Suppressor macrophage (primary cell): ENCODE measurements around the gene CCHCR1.

Experiments
- DNase-seq, 4 experiments: peaks; one replicate each; pipeline ENCODE4 v3.0.0-alpha.2; 2020 to 2022

The CCHCR1 gene

DNA sequence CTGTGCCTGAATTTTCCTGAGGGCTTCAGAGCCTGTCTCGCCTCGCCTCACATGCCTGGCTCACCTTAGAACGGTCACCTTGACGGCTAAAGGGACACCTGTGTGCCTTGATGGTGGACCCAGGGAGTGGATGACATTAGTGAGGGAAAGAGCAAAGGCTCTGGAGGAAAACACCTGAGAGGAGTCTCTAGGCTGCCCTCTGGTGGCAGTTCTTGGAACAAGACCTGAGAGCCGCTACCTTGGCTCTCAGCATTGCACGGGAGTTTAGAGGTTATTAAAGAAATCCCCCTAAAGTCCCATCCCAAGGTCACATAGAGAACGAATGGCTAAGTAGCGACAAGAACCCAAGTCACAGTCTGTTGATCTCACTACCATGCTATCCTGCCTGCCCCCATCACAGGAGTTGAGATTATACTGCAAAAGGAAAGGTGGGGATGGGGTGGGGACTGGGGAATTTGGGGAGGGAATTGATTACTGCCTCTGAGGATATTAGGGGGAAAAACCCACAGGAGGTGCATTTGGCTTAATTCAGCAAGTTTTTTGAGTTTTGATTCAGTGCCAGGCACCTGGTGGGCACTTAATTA lies 29.4 kb downstream of the CCHCR1 start:
- peak; percentile 50 to 74 (median 54) for DNase-seq

DNA sequence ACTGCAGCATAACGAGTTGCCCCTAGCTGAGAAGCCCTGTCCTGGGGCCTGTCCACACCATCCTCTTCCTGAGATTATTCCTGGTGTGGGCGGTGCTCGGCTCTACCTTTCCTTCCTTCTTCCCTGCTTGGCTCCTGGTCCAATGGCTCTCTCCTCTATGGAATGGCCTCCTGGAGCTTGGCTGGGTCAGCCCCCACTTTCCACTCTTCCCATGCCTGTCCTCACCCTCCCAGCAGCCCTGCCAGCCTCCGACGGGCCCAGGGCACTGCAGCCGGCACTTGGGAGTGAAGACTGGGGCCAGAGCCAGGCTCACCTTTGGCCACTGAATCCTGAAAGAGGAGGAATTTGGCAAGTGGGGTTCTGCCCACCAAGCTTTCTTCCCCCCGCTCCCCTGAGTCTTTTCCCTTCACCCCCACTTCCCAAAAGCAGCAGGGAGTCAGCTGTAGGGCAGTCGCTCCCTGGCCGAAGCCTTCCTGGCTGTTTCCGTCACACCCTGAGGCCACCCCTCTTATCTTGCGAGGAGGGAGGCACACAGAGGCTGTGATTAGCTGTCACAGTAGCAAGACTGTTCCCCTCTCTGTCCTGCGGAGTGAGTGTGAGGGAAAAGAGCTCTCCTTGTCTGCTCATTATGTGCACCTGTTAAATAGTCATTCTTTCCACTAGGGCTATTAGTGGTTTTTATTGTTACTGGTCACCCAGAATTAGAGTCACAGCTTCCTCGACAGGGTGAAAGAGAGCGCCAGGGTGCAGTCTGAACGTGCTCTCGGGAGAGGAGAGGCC lies 31.0 kb downstream of the CCHCR1 start:
- DNase-seq: no peak

DNA sequence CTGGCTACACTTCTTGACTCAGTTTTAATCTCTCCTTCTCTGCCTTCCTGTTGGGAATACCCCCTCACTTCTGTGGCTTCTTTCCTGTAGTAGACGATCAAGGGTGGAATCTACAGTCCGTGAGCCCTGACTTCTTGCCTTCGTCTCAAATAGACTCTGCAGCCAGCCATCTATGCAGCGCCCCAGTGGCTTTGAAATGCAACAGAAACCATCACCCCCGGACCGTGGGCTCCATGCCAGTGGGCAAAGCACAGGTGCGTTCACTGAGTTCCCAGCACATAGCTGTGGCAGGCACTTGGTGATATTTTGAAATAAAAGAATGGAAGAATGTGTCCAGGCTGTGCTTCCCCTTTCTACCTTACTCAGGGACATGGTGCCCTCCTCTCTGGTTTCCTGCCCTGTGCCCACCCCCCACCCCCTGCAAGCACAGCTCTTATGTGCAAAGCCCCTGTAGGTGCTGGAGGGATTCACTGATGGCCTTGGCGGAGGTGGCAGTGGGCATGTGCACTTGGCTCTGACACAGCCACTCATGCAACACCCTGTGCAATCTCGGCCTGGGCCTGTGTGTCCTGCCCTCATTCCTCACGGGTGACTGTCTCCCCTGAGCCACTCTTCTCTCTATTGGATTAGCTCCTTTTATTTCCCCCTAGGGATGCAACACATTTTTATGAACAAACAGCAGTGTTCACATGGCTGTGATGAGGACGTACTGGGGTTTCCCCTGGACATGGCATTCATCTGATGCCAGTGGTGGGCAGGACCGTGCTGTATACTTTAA lies 31.8 kb downstream of the CCHCR1 start:
- DNase-seq: no peak

DNA sequence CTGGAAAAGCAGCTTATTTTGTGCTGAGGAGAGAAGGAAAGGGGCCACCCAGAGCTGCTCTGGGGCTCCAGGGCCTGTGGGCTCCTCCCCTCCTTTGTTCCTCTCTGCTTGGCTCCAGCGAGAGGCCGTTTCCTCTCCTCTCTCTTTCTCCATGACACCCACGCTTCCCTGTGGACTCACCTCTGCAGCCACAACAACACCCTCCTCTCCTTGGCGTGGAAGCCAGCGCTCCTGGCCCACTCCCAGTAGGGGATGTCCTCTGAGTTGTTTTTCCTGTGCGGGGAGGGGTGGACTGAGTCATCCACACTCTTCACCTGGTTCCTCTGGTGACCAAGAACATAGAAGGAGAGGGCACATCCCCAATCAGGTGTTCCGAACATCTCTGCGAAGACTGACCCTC lies 32.4 kb downstream of the CCHCR1 start:
- DNase-seq: peak in 2 of 4 experiments; percentile 6 to 23

DNA sequence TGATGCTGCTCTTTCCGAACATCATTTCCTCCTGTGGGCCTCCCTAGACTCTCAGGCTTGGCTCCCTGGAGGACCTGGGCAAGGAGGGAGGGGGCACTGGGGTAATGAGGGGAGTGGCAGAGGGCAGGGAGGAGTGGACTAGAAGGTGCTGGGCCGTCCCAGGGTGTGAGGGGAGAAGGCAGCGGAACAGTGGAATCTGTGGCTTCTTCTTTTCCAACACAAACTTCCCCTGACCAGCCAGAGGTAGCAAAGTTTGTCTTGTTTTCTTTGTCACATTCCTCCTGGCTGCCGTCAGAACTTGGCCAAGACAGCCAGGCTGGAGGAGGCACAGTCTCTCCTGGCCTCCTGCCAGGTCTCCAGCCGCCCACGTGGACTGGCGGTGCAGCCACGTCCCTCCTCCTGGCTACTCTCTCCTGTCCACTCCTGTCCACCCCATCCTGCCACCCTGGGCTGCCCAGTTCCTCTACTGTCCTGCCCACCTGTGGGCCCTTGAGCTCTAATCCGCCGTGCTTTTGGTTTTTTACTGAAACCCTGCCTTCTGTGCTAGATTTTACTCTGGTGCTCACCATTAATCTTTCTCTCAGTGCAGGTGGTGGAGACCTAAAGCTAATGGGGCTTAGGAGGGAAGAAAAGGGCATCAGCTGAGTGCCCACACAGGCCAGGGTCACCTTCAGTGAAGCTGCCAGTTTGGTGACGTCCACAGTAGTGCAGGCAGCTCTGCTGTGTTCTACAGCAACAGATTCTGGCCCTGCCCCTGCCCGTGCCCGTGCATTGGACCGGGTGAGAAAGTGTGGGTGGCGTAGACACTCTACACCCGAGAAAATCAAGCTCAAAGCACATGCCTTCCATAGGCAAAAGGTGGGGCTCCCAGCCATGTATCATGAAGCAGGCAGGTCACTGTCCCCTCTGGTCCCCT lies 34.6 kb downstream of the CCHCR1 start:
- DNase-seq: peak in 3 of 4 experiments; percentile 10 to 41 (median 19)

DNA sequence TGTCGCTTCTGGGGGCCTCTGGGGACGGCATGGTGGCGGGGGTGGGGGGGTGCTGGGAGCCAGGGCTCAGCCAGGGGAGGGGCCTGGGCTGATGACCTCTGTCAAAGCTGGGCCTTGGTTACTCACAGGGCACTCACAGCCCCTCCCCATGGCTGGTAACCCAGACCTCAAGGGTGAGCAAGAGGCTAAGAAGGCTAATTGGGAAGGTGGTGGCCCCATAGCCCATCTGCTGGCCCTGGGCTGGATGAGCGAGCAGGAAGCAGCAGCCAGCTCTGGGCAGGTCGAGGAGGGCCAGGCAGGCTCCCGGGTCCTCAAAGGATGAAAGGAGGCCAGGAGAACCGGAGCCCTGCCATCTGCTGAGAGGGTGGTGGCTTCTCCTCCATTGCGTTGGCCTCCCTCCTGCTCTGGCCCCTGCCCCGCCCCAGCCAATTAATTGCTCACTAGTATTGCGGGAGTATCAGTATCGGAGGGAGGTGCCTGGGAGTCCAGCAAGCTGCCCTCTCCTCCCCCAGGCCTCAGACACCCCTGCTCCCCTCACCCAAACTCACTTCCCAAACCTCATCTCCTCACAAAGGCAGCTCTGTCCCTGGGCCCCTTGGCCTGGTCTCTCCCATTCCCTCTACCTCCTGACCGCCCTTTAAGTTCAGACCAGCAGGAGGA lies 36.3 kb downstream of the CCHCR1 start:
- no peak for DNase-seq

DNA sequence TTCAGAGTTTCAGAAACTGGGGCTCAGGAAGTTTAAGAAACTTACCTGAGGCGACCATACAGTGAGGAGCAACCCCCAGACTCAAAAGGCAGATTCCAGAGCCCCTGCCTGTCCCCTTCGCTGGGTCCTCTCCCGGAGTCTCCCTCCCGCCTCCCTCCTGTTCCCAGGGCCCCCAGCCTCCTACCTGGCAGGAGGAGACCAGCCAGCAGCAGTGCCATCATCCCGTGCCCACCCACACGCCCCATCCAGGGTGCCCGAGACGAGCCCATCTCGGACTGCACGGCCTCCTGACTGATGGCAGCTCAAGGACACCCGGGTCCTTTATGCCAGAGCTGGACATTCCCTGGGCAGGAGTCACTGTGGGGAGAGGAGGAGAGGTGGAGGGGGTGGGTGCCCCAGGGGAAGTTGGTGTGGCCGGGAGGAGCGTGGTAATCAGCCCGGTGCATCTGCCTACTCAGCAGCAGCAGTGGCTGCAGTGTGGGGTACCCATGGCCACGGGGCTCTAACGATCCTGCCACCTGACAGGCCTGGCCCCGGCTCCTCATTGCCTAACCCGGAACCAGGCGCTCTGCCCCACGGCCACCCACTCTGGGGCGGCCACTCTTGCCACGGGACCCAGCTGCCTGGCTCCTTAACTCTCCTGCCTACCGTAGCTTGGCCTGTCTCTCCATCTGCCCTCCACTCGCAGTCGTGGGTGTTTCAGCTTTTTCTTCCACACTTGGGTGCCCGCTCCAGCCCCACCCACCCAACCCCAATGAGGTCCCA lies 37.3 kb downstream of the CCHCR1 start, which contains the start of gene CDSN:
TSS of gene CDSN (minus strand) at position 296 of the 765 bp plus-strand sequence. CDS start at position 269, 27 bp downstream.
- no peak for DNase-seq

DNA sequence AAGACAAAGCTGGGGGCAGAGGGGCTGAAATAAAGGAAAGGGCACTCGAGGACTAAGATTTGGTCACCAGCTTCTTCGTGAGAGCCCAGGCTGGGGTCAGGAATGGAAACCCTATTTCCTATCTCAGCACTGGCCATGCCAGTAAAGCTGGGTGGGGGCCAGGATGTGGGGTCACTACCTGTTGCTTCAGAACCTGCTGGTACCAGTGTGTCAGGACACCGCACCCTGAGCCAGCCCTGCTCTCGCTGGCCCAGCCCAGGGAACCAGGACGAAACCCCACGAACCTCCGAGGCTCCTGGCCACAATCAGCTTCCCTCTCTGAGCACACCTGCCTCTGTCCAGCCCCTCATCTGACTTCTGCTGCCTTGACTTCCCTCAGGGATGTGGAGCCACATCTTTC lies 39.4 kb downstream of the CCHCR1 start:
- DNase-seq: no peak

DNA sequence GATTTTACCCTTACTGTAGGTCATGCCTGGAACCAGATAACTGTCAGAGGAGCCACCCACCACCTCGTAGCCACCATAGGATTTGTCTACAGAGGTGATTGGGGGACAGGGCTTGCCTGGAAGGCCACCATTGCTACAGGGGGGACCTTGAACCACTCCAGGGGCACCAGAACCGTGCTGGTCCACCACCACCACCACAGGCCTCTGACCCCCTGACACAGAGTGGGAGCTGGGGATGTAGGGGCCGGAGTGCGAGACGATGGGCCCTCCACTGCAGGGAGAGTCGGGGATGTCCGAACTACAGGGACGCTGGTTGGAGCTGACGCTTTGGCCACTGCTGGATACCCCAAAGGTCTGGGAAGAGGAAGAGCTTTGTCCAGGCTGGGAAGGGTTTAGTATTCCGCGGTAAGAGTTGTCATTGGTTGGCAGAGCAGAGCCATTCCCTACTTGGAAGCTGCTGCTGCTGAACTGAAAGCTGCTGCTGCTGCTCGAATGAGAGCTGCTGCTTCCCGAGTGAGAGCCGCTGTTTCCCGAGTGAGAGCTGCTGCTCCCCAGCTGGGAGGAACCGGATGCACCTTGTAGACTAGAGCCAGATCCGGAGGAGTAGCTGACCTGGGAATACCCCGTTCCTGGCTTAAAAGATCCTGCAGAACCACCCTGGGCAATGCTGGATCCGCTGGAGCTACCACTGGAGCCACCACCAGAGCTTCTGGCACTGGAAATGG lies 40.8 kb downstream of the CCHCR1 start:
- no peak for DNase-seq

DNA sequence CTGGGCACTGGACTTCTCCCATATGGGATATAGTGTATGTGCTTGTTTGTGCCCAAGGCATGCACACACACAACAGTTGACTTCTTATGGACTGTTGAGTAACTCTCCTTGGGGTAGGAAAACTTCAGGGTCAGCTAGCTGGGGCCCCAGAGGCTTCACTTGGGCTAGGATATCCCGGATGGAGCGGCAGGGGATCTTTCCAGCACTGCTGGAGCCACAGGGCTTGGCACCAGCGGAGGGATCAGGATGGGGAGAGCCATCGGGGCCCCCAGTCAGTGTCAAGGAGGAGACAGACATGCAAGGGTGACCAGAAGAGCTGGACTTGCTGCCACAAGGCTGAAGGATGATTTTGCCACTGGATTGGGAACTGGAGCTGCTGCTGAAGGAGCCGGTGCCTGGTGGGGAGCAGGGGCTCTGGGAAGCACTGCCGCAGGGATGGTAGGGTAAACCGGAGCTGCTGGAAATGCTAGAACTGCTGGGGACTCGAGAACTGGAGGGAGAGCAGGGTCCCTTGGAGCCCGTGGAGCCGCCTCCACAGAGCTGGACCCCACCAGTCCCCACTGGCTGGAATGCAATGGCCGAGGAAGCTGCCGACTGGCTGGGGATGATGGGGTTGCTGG lies 41.6 kb downstream of the CCHCR1 start:
- DNase-seq: no peak

DNA sequence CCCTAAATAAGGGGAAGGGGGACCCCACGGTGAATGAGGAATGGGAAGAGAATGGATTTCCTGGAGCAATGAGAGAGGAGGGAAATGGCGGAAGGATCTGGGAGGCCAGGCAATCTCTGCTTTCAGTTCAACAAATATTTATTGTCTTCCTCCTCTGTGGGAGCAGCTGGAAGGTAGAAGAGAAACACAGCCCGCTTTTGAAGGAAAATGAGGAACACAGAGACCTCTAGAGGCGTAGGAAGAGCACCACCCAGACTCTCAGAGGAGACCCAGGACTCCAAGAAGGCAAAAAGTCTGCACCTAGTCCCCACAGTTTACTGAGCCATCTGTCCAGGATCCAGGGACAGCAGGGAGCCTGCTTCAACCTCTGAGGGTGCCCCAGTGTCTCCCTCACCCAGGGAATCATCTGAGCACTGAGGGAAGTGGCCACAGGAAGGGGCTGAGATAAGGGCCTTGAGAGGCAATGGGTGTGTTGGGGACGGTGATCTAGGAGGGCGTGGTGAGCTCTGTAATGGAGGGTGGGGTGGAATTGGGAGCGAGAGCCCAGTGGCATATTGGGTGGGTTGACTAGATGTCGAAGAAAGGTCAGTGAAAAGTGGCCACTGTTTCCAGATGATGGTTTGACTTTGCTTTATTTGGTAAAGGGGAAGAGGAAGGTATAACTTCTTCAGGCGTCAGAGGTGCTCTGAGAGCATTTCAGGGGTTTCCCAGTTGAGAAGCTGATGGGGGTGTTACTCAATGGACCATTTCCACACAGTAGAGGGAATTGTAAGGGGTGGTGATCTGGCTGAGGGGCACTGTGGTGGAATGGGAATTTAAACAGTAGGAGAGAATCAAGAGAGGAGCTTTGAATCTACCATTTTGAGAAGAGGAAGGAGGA lies 42.4 kb downstream of the CCHCR1 start:
- DNase-seq: peak in 3 of 4 experiments; percentile 24 to 59 (median 38)

DNA sequence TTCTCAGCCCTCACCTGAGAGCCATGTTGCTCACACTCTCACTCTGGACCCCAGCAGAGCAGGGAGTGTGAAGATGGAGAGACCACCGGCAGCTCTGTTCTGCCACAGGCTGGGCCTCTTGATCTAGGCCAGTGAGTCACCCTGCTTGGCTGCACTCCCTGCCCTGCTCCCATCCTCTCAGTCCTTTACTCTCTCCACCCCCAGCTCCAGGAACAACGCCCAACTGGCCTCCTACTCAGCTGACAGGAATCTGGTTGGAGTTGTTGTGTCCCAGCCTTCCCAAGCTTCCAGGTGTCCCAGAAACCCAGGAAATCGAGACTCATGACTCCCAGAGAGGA lies 43.1 kb downstream of the CCHCR1 start, which contains the start of gene PSORS1C1:
TSS of gene PSORS1C1 (plus strand) at position 260 of the 338 bp plus-strand sequence. CDS start 14,833 bp downstream, outside the sequence.
- no peak for DNase-seq

DNA sequence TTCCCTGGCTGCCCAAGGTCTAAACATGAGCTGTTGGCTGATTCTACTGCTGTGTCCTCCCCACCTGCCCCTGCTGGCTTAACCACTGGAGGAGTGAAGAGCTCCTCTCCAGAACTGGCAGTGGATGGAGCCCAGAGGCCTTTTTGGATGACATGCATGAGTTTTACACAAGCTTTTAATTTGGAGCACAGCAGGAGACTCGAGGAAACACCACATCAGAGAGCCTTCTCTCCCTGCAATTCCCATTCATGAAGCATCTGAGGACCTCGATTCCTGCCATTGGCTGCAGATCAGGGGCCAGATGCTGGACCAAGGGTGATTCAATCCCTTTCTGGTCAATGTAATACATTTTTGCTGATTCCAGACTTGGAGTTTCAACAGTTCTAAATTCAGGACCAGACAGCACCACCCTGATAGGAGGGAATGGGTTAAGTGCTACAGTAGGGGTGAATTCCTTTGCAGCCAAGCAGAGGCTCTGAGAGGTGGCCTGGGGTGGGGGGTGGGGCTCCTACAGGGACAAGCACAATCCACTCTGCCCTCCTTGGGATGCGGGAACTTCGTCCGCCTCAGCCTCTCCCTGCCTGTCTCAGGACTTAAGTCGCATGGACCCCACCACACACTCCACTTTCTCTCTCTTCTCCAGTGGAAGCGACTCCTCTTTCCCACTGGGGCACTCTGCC lies 43.6 kb downstream of the CCHCR1 start:
- no peak for DNase-seq

DNA sequence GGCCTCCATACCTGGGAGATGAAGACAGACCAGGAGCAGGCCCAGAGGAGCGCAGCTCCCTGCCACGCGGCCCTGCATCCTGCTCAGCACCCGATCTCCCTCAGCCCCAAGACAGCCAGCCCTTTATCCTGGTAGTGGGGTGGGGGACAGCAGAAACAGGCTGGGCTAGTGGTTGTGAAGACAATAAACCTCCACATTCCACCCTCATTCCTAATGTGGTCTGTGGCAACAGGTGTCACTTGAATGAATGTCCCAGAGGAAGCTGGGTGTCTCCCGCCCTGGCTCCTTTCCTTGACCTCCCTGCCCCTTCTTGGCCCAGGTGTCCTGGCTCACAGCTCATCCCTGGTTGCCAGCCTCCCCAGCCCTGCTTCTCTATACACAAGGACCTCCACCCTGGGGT lies 45.1 kb downstream of the CCHCR1 start, which contains the start of gene C6orf15:
TSS of gene C6orf15 (minus strand) at position 98 of the 400 bp plus-strand sequence. CDS start at position 78, 20 bp downstream.
- no peak for DNase-seq

DNA sequence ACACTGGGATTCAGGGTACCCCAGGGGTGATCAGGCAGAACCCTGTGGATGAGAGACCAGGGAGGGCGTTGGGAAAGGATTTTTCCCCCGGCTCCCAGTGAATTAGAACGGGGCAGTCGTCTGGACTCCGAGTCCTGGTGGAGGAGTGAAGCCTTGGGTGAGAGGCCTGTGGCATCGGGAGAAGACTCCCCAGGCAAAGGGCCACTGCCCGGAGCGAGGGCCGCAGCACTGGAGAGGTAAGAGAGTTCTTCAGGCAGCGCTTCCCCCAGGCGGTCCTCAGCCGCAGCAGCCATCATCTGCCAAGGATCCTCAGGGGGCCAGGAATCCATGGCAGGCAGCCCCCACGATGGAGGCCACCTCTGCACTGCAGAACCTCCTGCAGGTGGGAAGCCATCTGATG lies 45.9 kb downstream of the CCHCR1 start:
- no peak for DNase-seq

DNA sequence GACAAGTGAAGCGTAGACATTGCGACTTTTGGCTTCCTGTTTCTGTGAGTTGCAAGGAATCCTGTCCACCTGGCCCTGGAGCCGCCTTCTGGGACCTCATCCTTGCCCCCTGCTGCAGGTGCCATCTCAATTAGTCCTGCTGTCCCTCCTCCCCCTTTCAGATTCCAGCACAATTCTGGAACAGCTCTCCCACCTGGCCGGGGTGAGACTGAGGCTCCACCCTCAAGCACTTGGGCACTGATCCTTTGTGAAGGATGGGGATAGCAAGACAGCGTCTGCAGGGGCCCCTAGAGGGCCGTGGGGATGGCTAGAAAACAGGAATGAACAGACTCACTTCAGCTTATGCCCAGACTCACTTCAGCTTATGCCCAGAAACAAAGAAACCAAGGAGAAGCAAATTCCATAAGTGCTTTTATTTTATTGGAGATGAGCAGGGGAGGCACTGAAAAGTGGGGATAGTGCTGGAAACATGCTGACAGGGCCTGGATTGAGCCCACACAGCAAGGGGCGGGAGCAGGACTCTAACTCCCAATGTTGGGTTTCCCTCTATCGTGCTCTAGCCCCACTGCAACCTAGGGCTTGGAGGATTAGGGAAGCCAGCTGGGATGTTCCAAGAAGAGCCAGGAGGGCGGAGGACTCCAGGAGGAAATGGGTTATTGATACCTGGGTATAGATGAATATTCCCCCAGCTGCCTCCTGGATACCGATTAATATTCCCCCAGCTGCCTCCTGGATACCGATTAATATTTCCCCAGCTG lies 46.6 kb downstream of the CCHCR1 start:
- DNase-seq: no peak

DNA sequence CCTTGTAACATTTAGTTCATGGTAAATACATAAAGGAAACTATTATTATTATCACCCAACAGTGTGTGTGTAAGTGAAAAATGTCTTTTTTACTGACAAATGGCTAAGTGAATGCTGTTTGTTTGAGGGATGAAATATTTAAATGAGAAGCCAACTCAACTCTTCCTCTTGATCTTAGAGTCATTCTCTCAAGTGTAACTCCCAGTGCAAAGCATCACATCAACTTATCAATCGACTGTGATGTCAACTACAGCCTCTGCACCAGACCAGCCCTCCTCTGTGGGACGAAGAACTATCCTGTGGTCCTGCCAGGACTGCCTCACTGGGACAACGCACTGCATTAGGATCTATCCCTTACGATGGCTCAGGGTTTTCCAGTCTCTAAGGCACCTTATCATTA lies 50.5 kb downstream of the CCHCR1 start:
- no peak for DNase-seq
